ENCODE results near the gene SPIN2A.
"Not testable (repeated sequence)": the region's sequence is repeated elsewhere in the genome, so short reads cannot be mapped to it uniquely, and the experiment has no call there.

Gene SPIN2A

DNA sequence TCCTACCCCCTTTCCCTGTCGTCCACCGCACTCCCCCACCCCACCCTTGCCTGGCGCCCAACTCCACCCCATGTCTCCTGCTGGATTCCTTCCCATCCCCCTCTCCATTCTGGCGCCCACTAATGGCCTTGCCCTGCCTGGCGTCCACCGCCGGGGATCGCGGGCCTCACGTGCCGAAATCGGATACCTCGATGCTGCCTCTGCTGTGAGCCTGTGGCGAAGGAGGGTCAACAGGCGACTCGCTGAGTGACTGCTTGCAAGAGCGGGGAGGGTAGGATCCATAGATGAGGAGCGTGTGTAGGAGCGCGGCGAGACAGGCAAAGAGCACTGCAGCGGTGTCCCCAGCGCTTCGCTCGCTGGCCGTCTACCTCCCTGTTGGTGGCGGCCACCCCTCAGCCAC is at the start of gene SPIN2A:
TSS of gene SPIN2A (minus strand) at position 325 of the 400 bp plus-strand sequence. CDS start 800 bp downstream, outside the sequence.
- not testable (repeated sequence) for DNase-seq (ENCODE audit: low spot score)

DNA sequence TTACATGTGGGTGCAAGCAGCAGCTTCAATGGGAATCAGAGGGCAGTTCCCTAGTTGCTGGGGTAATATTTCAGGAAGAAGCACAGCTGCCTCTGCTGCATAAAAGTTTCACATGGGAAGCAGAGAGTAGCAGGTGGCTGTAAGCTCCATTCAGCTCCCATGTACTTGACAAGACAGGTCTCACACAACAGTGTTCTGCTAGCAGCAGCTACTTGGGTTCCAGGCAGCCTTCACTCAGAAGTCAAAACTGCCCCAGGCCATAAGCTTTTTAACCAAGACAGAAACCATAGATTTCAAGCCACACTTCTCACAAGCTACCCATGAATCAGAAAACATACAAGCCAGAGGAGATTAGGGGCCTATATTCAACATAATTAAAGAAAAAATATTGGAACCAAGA is 41.4 kb upstream of the SPIN2A start:
- no peak for DNase-seq (ENCODE audit: low spot score)

DNA sequence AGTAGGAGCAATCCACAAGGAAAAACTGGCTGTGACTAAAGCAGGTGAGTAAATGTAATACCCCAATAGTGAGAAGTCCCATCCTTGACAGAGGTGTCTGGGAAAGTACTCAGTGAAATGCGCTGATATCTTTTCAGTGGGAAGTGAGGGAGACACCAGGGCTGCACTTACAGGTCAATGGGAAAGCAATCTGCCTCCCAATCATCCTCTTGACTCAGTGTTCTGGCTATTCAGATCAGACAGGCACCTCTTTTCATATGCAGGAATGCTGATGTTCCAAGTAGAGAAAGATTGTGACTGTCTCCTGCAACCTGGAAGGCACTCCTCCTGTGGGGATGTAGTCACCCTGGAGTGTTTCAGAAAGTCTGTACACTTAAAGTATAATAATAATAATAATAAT is 39.9 kb upstream of the SPIN2A start:
- no peak for DNase-seq (ENCODE audit: low spot score)

DNA sequence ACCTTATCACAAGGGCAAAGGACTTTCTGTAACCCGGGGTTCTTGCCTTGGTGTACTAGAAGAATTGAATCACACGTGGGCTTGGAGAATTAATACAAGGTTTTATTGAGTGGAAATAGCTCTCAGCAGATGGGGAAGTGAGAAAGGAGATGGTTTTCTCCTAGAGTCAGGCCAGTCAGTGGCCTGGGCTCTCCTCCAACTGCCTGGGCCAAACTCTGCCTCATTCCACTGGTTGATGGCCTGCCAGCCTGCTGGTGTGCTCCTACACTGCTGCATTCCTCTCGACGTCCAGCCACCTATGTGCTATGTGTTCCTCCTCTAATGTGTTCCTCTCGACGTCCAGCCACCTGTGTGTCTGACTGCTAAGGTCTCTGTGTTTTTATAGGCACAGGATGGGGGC is 35.3 kb upstream of the SPIN2A start:
- DNase-seq (ENCODE audit: low spot score), result no peak

DNA sequence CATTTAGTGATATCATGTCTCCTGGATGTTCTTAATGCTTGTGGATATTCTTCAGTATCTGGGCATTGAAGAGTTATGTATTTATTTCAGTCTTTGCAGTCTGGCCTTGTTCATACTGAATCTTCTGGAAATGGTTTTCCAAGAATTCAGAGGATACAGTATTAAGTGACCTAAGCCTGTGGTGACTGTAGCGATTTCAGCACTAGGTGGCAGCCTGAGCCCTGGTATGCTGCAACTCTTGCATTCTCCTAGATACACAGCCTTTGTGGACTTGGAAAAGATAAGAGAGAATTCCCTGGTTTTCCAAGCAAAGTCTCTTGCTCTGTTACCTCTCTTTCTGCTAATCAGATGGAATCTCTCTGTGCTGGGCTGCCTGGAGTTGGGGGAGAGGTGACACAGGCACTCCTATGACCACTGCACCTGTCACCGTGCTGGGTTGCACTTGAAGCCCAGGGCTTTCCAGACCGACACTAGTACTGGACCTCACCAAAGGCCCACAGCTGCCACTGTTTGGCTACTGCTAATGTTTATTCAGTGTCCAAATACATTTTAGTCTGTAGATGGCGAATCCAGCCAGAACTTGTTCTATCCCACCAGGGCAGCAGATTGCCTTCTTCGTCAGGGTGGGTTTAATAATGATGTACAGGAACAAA is 19.3 kb upstream of the SPIN2A start:
- no peak for DNase-seq (ENCODE audit: low spot score)

DNA sequence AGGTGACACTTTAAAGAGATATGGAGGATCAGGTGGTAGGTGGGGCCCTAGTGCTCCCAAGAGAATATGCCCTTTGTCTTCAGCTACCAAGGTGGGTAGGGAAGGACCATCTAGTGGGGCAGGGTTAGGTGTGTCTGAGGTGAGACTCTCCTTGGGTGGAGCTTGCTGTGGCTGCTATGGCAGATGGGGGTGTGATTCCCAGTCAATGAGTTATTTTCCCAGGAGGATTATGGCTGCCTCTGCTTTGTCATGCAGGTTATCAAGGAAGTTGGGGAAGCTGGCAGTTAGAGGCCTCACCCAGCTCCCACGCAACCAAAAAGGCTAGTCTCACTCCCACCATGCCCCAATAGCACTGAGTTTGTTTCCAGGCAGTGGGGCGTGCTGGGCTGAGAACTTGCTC is 18.0 kb upstream of the SPIN2A start:
- DNase-seq (ENCODE audit: low spot score), result no peak

DNA sequence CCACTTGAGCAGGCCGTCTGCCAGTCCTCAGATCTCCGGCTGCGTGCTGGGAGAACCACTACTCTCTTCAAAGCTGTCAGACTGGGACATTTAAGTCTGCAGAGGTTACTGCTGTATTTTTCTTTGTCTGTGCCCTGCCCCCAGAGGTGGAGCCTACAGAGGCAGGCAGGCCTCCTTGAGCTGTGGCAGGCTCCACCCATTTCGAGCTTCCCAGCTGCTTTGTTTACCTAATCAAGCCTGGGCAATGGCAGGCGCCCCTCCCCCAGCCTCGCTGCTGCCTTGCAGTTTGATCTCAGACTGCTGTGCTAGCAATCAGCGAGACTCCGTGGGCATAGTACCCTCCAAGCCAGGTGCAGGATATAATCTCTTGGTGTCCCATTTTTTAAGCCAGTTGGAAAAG is 15.0 kb upstream of the SPIN2A start:
- not testable (repeated sequence) for DNase-seq (ENCODE audit: low spot score)

DNA sequence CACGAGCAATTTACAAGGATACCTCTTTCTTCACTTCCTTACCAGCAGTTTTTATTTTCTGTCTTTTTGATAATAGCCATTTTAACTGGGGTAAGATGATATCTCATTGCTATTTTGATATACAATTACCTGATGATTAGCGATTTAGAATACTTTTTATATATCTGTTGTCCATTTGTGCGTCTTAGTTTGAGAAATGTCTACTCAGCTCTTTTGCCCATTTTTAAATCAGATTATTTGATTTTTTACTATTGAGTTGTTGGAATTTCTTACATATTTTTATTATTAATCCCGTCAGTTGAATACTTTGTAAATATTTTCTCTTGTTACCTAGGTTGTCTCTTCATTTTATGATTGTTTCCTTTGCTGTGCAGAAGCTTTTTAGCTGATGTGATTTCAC is 1.5 kb upstream of the SPIN2A start:
- DNase-seq (ENCODE audit: low spot score), result no peak

DNA sequence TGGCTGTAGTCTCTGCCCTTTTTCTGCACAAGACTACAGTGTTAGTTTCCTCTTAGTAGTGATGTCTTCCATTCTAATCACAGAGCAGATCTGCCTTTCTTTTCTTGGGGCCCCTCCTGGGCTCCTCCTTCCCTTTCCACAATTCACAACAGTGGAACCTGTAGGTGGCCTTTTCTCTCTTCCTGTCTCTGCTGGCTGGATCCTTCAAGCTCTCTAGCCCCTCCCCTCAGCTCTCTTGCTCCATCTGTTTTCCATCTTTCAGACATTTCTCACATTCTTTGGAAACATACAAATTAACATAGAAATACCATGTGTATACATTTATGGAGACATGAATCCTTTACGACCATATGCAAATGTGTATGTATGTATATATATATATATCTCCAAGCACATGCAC is 304 bp upstream of the SPIN2A start:
- no peak for DNase-seq (ENCODE audit: low spot score)

DNA sequence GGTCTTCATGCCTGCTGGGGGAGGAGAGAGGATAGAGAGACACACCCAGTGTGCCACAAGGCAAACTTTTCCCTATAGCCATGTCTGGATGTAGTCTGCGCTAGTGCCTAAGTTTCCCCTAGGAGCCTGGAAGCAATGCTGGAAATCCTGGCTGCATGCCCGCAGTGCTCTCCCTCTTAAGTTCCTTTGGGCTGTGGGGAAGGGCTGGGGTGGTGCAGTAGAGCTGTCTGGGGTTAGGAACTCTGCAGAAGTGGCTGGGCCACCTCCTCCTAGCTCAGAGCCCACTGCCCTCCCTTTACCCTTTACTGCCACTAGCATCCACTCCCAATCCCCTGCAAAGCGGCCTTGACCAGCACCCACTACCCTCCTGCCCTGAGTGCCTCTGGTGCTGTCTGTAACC is 608 bp downstream of the SPIN2A start:
- DNase-seq (ENCODE audit: low spot score), result not testable (repeated sequence)

DNA sequence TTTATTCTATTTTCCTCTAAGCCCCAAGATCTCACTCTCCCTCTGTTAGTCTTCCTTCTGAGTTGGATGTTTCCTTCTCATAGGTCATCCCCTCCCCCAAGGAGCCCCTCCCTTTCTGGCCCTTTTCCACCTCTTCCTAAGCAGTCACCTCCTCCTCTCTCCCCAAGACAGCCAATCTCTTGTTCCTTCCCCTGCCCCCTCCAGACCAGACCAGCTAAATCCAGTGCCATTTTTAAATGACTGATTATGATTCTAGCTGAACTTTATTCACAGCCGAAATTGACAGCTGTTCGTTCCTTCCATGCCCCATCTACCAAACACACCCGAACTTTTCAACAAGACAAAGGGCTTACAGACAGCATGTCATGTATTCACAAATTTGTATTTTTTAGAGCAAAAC is 1.9 kb downstream of the SPIN2A start:
- no peak for DNase-seq (ENCODE audit: low spot score)

DNA sequence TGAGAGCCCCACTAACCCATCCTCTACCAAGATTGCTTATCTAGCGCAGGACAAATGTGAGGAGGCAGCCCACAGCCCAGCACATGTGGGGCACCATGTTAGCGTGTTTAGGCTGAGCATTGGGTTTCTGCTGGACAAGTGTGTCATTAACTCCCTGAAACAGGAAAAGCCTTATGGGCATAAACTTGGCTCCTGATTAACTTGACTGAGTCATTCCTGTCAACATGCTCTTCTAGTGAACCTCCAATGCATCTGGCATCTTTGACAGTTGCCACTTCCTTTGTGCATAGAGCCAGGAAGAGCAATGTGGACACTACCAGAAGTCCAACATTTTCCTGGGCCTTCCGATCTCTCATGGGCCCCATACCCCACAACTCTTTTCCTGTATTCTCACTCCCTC is 2.5 kb downstream of the SPIN2A start:
- no peak for DNase-seq (ENCODE audit: low spot score)

DNA sequence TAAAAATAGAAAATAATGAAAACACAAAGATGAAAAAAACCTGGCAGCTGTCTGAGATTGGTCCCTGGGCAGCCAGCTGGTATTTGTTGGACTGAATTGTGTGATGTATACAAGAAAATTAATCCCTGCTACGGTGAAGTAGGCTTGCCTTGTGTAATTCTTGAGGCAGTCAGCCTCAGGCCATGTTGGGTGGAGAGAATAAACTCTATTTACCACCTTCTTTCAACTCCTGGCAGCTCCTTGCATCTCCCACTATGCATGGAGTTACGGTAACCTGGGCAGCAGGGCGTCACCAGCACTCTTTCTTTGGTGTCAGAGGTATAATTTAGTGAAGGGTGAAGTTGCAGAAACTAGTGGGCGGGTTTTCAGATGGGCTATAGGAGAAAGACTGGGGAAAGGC is 3.5 kb downstream of the SPIN2A start:
- no peak for DNase-seq (ENCODE audit: low spot score)

DNA sequence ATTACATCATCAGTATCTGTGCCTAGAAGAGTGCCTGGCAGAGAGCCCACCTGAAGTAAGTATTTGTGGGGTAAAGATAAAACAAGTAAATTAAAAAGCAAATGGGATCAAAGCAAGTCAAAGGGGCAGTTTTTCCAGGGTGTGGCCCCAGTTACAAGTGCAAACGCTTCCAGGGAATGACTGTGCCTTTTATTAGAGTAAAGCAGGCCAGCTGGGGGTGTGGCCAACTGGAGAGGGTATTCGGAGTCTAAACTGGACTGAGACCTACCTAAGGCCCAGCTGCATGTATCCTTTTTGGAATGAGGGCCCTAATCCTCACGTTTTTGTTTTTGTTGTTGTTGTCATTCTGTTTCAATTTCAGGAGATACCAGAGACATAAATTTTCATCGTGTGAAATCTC is 3.9 kb downstream of the SPIN2A start:
- DNase-seq (ENCODE audit: low spot score), result not testable (repeated sequence)

DNA sequence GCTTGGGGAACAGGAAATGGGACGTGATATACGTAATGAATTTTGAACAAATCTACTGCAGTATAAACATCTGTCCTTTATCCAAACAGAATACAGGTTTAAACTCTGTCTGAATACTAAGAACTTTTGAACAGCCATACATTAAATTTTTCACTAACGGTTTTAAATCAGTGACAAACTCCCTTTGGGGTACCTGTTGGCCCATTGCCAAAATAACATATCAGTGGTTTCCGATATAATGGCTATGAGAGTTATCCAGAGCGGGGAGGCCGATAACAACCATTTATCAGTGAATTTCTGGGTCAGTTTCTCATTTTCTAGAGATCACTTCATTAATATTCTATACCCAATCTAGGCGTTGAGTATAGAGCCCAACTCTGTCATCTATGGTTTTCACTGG is 5.2 kb downstream of the SPIN2A start:
- no peak for DNase-seq (ENCODE audit: low spot score)

DNA sequence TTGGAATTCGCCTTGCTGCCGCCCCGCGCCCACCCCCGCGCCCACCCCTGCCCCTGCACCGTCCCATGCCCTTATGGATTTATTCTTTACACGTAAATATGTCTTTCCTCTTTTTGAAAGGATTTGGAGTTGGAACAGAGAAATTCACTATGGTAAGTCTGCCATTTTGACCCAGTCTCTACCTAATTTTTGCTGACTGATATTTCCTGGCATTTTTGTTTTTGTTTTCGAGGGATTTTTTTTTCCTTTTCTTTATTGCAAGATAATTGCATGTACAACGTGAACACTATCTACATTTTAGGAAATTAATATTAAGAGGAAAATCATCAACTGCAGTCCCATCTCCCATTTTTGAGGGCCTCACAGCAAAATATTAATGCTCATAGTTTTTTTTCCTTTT is 15.4 kb downstream of the SPIN2A start:
- no peak for DNase-seq (ENCODE audit: low spot score)

DNA sequence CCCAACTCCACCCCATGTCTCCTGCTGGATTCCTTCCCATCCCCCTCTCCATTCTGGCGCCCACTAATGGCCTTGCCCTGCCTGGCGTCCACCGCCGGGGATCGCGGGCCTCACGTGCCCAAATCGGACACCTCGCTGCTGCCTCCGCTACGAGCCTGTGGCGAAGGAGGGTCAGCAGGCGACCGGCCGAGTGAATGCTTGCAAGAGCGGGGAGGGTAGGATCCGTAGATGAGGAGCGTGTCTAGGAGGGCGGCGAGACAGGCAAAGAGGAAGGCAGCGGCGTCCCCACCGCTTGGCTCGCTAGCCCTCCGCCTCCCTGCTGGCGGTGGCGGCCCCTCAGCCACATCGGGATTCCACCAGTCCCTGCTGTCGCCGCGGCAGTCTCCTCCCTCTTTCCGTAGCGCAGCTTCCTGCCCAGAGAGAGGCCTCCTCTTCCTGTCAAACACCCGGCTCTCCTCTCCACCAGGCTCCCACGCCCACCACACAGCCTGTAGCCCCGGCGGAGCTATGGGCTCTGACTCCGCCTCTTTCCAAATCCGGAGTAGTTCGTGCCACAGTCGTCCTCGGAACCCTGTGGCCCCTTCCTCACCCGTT is 15.9 kb downstream of the SPIN2A start, which contains the start of gene SPIN2B:
TSS of gene SPIN2B (minus strand) at position 387 of the 594 bp plus-strand sequence.
- DNase-seq (ENCODE audit: low spot score), result peak; percentile 6

DNA sequence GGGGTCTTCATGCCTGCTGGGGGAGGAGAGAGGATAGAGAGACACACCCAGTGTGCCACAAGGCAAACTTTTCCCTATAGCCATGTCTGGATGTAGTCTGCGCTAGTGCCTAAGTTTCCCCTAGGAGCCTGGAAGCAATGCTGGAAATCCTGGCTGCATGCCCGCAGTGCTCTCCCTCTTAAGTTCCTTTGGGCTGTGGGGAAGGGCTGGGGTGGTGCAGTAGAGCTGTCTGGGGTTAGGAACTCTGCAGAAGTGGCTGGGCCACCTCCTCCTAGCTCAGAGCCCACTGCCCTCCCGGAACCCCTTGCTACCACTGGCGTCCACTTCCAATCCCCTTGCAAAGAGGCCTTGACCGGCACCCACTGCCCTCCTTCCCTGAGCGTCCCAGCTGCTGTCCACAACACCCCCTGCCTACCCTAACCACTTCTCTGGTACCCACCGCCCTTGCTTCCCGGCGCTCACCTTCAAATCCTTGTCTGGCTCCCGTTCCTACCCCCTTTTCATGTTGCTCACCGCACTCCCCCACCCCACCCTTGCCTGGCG is 16.5 kb downstream of the SPIN2A start:
- DNase-seq (ENCODE audit: low spot score), result not testable (repeated sequence)

DNA sequence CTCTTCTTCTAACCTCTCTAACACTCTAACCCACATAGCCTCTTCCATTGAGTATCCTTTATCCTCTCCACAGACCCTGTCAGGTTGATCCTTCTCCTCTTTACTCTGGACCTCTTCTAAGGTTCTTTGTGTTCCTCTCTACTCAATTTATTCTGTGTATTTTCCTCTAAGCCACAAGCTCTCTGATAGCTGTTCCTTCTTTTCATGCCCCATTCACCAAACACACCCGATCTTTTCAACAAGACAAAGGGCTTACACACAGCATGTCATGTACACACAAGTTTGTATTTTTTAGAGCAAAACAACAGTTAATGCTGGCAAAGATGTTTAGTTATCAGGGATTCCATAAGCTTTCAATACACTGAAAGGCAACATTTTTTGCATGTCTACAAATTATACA is 17.8 kb downstream of the SPIN2A start:
- no peak for DNase-seq (ENCODE audit: low spot score)

DNA sequence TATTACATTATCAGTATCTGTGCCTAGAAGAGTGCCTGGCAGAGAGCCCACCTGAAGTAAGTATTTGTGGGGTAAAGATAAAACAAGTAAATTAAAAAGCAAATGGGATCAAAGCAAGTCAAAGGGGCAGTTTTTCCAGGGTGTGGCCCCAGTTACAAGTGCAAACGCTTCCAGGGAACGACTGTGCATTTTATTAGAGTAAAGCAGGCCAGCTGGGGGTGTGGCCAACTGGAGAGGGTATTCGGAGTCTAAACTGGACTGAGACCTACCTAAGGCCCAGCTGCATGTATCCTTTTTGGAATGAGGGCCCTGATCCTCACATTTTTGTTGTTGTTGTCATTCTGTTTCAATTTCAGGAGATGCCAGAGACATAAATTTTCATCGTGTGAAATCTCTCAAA is 19.6 kb downstream of the SPIN2A start:
- DNase-seq (ENCODE audit: low spot score), result not testable (repeated sequence)

DNA sequence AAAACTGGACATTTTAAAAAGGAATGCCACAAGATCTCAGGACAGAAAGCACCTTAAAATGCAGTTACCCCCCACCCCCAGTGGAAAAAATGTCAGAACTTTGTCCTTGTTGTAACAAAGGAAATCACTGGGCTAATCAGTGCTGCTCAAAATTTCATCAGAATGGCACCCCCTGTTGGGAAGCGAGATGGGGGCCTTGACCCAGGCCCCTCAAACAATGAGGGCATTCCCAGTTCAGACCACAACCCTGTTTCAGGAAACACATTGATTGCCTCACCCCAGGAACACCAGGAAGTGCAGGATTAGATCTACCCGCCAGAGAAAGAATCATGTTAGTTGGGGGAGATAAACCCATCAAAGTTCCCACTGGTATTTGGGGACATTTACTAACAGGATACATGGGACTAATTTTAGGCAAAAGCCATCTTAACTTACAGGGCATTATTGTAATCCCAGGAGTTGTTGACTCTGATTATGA is 32.2 kb downstream of the SPIN2A start:
- DNase-seq (ENCODE audit: low spot score), result no peak

DNA sequence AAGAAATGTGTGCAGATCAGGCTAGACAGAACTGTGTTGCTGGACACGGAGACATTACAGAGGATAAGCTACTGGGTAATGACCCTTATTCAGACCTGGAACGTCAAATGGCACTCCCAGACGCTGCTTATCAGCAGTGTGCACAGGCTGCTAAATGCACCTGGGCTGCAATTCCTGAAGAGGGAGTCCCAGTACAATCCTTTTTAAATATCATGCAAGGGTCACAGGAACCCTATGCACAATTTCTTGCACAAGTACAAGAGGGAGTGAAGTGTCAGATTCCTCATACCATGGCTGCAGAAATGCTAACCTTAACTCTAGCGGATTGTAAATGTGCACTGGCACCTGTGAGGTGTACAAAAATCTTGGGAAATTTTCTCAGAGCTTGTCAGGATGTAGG is 32.8 kb downstream of the SPIN2A start:
- DNase-seq (ENCODE audit: low spot score), result no peak

DNA sequence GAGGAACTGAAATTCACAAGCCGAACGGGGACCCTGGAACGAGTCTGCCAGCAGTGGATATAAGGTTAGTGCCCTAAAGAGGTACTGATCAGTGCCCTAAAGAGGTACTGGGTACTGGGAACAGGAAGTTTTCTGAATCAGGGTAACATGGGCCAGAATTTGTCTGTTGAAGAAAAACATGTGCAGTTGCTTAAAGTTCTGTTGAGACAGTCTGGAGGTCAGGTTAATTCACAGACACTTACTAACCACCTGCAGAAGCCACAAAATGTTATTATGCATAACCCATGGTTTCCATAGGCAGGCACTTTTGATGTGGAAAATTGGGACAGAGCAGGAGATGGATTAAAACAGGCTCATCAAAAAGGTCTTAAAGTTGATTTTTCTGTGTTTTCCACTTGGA is 33.7 kb downstream of the SPIN2A start:
- no peak for DNase-seq (ENCODE audit: low spot score)

DNA sequence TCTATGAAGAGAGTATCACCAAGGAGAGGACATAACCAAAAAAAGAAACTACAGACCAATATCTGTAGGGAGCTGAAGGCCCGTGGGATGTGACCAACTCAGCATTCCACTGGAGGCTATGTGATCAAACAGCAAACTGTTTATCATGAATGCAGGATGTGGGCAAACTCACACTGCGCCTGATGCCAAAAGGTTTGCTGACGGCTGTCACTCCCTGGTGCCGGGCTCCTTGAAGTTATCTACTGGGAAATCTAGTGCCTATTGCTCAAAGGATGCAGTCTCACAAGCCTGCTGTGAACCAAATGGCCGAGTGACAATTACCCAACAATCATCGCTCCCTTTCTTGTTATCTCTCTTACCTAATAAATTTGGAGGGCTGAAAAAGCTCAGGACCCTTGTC is 34.3 kb downstream of the SPIN2A start:
- not testable (repeated sequence) for DNase-seq (ENCODE audit: low spot score)
